Measurements from ENCODE around the gene PSMD11.

- TF ChIP-seq, protein P1, sequence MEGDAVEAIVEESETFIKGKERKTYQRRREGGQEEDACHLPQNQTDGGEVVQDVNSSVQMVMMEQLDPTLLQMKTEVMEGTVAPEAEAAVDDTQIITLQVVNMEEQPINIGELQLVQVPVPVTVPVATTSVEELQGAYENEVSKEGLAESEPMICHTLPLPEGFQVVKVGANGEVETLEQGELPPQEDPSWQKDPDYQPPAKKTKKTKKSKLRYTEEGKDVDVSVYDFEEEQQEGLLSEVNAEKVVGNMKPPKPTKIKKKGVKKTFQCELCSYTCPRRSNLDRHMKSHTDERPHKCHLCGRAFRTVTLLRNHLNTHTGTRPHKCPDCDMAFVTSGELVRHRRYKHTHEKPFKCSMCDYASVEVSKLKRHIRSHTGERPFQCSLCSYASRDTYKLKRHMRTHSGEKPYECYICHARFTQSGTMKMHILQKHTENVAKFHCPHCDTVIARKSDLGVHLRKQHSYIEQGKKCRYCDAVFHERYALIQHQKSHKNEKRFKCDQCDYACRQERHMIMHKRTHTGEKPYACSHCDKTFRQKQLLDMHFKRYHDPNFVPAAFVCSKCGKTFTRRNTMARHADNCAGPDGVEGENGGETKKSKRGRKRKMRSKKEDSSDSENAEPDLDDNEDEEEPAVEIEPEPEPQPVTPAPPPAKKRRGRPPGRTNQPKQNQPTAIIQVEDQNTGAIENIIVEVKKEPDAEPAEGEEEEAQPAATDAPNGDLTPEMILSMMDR (IDR thresholded peaks at IDR 0.05): no peak
- TF ChIP-seq POLR2A (IDR thresholded peaks at IDR 0.05): no peak
- no peak for TF ChIP-seq POLR2AphosphoS5 (IDR thresholded peaks at IDR 0.05)
Observed at GRCh38 chr17:32517982-32518381, 73.7 kb downstream of the PSMD11 start.
